NT2/D1 (cell line): Measurements from ENCODE around the gene MGAT4A.

Experiments
- DNase-seq: peaks from one replicate; pipeline ENCODE4 v3.0.0-alpha.2; 2011; ENCODE audit warnings: low read depth, low spot score
- H3K27me3 ChIP-seq: 2 replicates; pipeline ENCODE4 v1.6.0; 2011; ENCODE audit warnings: mild to moderate bottlenecking; ENCODE audit not compliant: insufficient read length, insufficient read depth
- H3K36me3 ChIP-seq: 2 replicates; pipeline ENCODE4 v1.6.1; 2011; ENCODE audit warnings: mild to moderate bottlenecking, low read length, mixed read lengths; ENCODE audit not compliant: insufficient read depth, insufficient read length
- H3K4me1 ChIP-seq: 2 replicates; pipeline ENCODE4 v1.5.1; 2011; ENCODE audit not compliant: insufficient read depth, insufficient read length
- H3K4me3 ChIP-seq: 2 replicates; pipeline ENCODE4 v1.5.1; 2011; ENCODE audit warnings: low read depth; ENCODE audit not compliant: insufficient read length
- H3K9ac ChIP-seq: 2 replicates; pipeline ENCODE4 v1.6.0; 2011; ENCODE audit warnings: low read depth; ENCODE audit not compliant: insufficient read length
- H3K9me3 ChIP-seq: 2 replicates; pipeline ENCODE4 v1.5.1; 2011; ENCODE audit warnings: mild to moderate bottlenecking, low read length; ENCODE audit not compliant: insufficient read depth
- SUZ12 ChIP-seq: IDR thresholded peaks from 2 replicates; pipeline ENCODE4 v1.6.1; 2011; ENCODE audit not compliant: insufficient read length, insufficient read depth; ENCODE audit errors: extremely low read depth
- YY1 ChIP-seq: IDR thresholded peaks from 2 replicates; pipeline ENCODE4 v1.6.1; 2011; ENCODE audit not compliant: insufficient read length, insufficient read depth
- ZNF274 ChIP-seq: IDR thresholded peaks from 2 replicates; pipeline ENCODE4 v1.6.1; 2011; ENCODE audit warnings: mild to moderate bottlenecking, low read depth, low read length

The MGAT4A gene

DNA sequence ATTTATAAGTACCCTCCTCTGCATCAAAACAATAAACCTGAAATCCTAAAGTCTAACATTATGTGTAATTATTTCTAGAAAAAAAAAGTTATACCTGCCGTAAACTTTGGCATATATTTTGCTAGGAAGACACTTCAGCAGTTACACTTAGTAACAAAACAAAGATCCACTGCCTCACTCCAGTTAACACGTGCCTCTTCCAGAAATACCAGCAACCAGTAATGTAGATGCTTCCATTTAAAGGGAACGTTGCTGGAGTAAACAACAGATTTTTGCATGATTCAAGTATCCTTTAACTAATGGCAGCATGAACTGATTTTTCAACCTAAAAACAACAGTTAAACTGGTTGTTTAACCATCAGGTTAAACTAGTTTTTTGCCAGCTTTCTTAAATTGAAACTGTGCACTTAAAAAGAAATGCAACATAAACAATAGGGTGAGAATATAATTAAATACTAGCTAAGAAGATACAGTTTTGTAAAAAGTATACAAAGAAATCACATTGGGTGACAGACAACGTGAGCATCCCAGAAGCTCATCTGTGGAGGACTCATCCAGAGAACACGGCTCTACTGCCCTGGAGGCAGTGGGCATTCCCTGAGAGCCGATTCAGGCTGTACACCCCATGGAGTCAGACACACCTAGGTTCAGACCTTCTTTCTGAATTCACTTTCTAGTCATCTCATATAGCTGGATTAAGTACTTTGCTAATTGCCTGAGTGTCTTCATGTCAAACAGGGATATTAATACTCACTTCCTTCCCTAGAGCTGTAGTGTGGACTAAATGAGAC, 22.3 kb downstream of the MGAT4A start:
- DNase-seq, result no peak
- no peaks in the 10 kb centered on the region for H3K27me3 ChIP-seq
- H3K9me3 ChIP-seq, result no peaks in the 10 kb centered on the region
- H3K4me1 ChIP-seq, result no peaks in the 10 kb centered on the region
- H3K9ac ChIP-seq, result no peak overlapping the region
- no peak overlapping the region for H3K4me3 ChIP-seq
- no peak for TF ChIP-seq SUZ12
- no peak for TF ChIP-seq YY1
- no peak for TF ChIP-seq ZNF274
- H3K36me3 ChIP-seq, result no peaks in the 10 kb centered on the region

DNA sequence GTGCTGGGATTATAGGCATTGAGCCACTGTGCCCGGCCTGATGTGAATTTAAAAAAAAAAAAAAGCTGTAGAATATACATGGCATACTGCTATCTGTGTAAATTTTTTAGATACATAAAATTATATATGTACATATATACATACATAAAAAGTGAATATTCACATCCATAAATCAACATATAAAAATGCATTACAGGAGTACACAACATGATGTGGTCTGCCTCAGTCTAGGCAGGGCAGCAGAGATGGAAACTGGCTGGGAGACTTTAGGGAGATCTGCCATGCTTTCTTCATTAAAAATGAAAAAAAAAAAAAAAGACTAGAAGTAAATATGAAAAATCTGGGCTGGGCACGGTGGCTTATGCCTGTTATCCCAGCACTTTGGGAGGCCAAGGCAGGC, 24.3 kb downstream of the MGAT4A start:
- Histone ChIP-seq H3K9me3 (peaks cover 7% of the 10 kb centered on the region; the same call in 1 of the 2 replicates), H3K4me3 (no peak overlapping the region), H3K9ac (no peak overlapping the region), H3K4me1 (no peaks in the 10 kb centered on the region), H3K36me3 (no peaks in the 10 kb centered on the region), H3K27me3 (no peaks in the 10 kb centered on the region)
- no peak for DNase-seq
- TF ChIP-seq SUZ12 (no peak), ZNF274 (no peak), YY1 (no peak)

DNA sequence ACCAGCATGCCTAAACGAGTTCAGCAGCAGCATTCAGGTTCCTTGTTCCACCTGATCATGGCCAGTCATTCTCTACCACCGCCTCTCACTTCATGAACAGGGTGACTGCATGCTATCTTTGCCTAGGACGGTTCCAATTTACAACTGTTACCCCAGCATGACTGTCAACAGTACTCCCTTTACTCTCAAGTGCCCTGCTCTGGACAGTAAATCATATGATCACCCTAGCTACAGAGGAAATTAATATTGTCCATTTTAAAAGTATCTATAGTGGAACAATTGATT, 25.7 kb downstream of the MGAT4A start:
- no peak overlapping the region for H3K9ac ChIP-seq
- H3K4me3 ChIP-seq, result no peak overlapping the region
- no peak for TF ChIP-seq SUZ12
- no peak for TF ChIP-seq ZNF274
- TF ChIP-seq YY1, result no peak
- no peaks in the 10 kb centered on the region for H3K27me3 ChIP-seq
- no peaks in the 10 kb centered on the region for H3K36me3 ChIP-seq
- no peak for DNase-seq
- peaks cover 7% of the 10 kb centered on the region; the same call in 1 of the 2 replicates for H3K9me3 ChIP-seq
- H3K4me1 ChIP-seq, result no peaks in the 10 kb centered on the region

DNA sequence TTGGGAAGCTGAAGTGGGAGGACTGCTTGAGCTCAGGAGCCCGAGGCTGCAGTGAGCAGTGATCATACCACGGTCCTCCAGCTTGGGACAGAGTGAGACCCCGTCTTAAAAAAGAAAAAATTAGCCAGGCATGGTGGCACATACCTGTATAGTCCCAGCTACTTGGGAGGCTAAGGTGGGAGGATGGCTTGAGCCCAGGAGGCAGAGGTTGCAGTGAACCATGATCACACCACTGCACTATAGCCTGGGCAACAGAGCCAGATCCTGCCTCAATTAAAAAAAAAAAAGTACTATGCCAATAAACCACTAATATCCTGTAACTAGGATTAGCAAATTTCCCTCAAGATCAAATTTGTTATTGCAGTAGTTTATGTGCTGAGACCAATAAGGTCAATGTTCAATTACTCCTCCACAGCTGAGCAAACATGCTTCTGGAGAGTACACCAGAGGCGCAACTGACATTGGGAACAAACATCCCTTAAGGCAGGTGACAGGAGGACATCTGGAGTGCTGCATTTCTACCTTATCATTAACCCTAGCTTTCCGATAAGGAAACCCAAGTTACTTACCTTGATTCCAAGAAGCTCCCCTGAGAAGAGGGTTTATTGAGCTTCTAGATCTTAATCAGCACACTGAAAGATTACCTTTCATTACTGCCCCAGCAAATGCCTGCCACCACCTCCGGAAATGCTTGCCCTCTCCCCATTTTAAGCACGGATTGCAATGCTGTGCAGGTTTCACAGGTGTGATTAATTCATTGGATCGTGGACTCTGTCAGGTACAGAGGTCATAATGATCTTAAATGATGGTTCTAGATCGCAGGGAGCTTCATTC, 26.2 kb downstream of the MGAT4A start:
- no peaks in the 10 kb centered on the region for H3K4me1 ChIP-seq
- peaks cover 7% of the 10 kb centered on the region; the same call in 1 of the 2 replicates for H3K9me3 ChIP-seq
- DNase-seq, result no peak
- no peak overlapping the region for H3K4me3 ChIP-seq
- no peaks in the 10 kb centered on the region for H3K36me3 ChIP-seq
- TF ChIP-seq ZNF274, result no peak
- no peaks in the 10 kb centered on the region for H3K27me3 ChIP-seq
- H3K9ac ChIP-seq, result no peak overlapping the region

DNA sequence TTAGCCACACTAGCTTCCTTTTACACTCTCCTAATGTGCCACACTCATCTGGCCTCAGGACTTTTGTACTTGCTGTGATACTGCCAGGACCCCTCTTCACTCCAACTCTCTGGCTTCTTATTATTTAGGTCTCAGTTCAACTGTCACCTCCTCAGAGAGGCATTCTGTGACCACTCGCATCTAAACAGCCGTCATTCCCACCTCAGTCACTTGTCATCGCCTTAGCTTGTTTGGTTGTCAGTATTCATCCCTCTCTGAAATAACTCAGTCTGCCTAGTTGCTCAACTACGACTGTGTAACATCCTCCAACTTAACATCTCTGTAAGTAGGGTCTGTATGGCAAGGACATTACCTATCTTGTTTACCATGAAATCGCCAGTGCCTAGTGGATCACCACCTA, 27.2 kb downstream of the MGAT4A start:
- DNase-seq, result no peak
- Histone ChIP-seq H3K4me1 (no peaks in the 10 kb centered on the region), H3K27me3 (no peaks in the 10 kb centered on the region), H3K36me3 (no peaks in the 10 kb centered on the region), H3K9ac (no peak overlapping the region), H3K9me3 (peaks cover 7% of the 10 kb centered on the region; the same call in 1 of the 2 replicates), H3K4me3 (no peak overlapping the region)
- TF ChIP-seq SUZ12 (no peak), ZNF274 (no peak), YY1 (no peak)

DNA sequence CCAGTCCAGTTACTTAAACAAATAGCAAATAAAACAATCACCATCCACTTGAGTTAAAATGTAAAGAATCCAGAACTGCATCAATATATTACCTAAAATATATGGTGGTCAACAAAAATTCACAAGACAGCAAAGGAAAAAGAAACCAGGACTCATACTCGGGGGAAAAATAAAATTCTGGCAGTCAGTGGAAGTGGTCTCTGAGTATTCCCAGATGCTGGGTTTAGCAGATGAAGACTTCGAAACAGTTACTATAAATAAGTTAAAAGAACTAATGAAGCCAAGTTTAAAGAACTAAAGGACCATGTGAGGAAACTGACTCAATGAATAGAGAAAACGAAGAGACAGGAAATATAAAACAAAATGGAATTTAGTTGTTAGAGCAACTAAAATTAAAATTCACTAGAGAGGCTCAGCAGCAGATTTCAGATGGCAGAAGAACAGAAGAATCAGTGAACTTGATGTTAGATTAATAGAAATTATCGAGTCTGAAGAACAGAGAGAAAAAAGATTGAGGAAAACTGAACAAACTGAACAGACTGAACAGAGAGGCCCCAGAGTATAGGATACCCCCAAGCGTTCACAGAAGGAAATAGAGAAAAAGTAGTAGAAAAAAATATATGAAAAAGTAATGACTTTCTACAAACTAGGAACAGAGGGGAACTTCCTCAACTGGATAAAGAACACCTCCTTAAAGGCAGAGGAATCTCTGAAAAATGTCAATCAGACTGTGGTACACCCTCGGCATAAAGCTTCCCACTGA, 27.9 kb downstream of the MGAT4A start:
- no peaks in the 10 kb centered on the region for H3K4me1 ChIP-seq
- H3K9me3 ChIP-seq, result peaks cover 7% of the 10 kb centered on the region; the same call in 1 of the 2 replicates
- H3K27me3 ChIP-seq, result no peaks in the 10 kb centered on the region
- no peak for TF ChIP-seq ZNF274
- TF ChIP-seq SUZ12, result no peak
- TF ChIP-seq YY1, result no peak
- no peak overlapping the region for H3K9ac ChIP-seq
- no peak overlapping the region for H3K4me3 ChIP-seq
- H3K36me3 ChIP-seq, result no peaks in the 10 kb centered on the region
- no peak for DNase-seq

DNA sequence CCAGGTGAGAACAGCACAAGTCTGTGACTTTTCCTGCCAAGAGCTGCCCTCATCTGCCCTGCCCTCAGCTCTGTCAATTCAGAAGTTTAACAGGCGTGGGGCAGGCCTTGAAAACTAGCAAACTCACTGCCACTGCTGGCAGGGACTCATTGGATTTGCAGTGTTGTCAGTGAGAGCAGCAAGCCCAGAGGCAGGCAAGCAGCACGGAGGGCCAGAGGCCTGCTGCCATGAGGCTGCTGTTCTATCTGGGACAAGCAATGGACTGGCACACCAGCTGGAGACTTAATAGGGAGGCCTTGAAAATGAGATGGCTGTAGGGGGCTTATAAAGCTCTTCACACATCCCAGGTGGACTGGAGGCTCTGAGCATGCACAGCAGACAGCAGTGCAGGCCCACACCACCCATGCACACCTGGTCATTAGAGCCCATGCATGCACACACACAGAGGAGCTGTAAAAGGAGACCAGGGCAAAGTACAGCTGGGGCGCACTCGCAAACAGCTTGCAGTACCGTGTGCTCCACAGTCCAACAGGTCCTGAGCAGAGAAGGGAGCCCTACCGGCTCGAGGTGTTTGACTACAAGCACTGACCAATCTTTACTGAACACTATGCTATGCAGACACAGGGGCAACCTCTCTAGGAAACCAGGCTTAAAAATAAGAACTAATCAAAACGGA, 28.7 kb downstream of the MGAT4A start:
- no peak for DNase-seq
- no peaks in the 10 kb centered on the region for H3K4me1 ChIP-seq

More for the DNA sequence above, 28.7 kb downstream of the MGAT4A start:
- no peak for TF ChIP-seq ZNF274
- no peak for TF ChIP-seq YY1
- no peak for TF ChIP-seq SUZ12
- Histone ChIP-seq H3K27me3 (no peaks in the 10 kb centered on the region), H3K4me3 (no peak overlapping the region), H3K9ac (no peak overlapping the region), H3K9me3 (peaks cover 7% of the 10 kb centered on the region; the same call in 1 of the 2 replicates), H3K36me3 (no peaks in the 10 kb centered on the region)
